Pancreas (tissue), 10 donors: Measurements from ENCODE around the gene BAHCC1. TPM values are rescaled to one million over a fixed set of nuclear protein-coding genes. Genes with fewer than 3 reads are reported as not detected.

Experiments used
- ATAC-seq, 4 donors: fragments of 200-7000 bp; cut with Tn5 transposase; one replicate each; pipeline versions ENCODE4 v1.8.0 to v1.9.1; 2020; ENCODE audit warnings: mild to moderate bottlenecking in 4 of 4, moderate library complexity in 4 of 4
- DNase-seq, 6 donors: peaks; one replicate each; pipeline ENCODE4 v3.0.0-alpha.2; 2020
- FAIRE-seq: peaks from 2 replicates; lab custom pipeline; 2012; peaks lifted over from hg19 to GRCh38; lab: Jason Lieb, UNC
- H3K27ac ChIP-seq, 4 donors: fragments of 200-600 bp; sonication (generic); 1 replicate in 3 of 4; 2 replicates in 1 of 4; pipeline versions ENCODE4 v1.5.0 to v1.8.0; 2020
- H3K27me3 ChIP-seq, 4 donors: fragments of 200-600 bp; one replicate each; pipeline ENCODE4 v1.8.0; 2021
- H3K36me3 ChIP-seq, 3 donors: fragments of 200-600 bp; sonication (generic) in 1 of 3; one replicate each; pipeline versions ENCODE4 v1.5.0 to v1.8.0; 2020 to 2021
- H3K4me1 ChIP-seq, 3 donors: fragments of 200-600 bp; one replicate each; pipeline ENCODE4 v1.8.0; 2021
- H3K4me3 ChIP-seq, 4 donors: fragments of 200-600 bp; sonication (generic) in 2 of 4; one replicate each; pipeline versions ENCODE4 v1.5.0 to v1.8.0; 2020 to 2021
- H3K9me3 ChIP-seq, 4 donors: fragments of 200-600 bp; one replicate each; pipeline ENCODE4 v1.8.0; 2021
- WGBS, 2 donors: extraction: QIAGEN DNeasy Blood & Tissue Kit; methylation state at CpG; one replicate each; pipeline ENCODE4 v1.1.7; 2013; 5-methylcytosine and 5-hydroxymethylcytosine counted together
- intact Hi-C, 3 donors: fragments of 100-400 bp; cut with DNase I; formaldehyde crosslinking; loops; one replicate each; pipeline versions ENCODE4 v1.11.1 to v1.14.2; 2022
- polyA plus RNA-seq, 2 donors: library from polyadenylated mRNA; stranded (reverse); fragments of 200-250 nt; gene quantifications; one replicate each; pipeline ENCODE4 v1.2.3, GENCODE V29; 2013
- total RNA-seq, 6 donors: library from RNA; stranded (reverse); fragmentation: NEBNext Ultra II Directional in 4 of 6; extraction: Animal tissue kit (Norgen Biotek cat#: 25700) in 4 of 6; gene quantifications; one replicate each; pipeline versions ENCODE4 v1.2.1 to v1.2.4, GENCODE V29; 2021 to 2023
- TF ChIP-seq, protein P1 (sequence below), 4 donors: fragments of 200-600 bp; sonication (generic) in 3 of 4; IDR thresholded peaks; one replicate each; pipeline versions ENCODE4 v1.5.0 to v1.8.0; 2021; ENCODE audit warnings: antibody characterized with exemption in 4 of 4
- donor health status: healthy with polysubstance abuse.
- donor health status: DM: no; HTN: no; CAD: no; lungs with moderate emphysema.
- donor health status: DM: no; HTN: no; CAD: no.
- donor health status: control.
- donor health status: control.
- donor health status: Bipolar disorder and iron deficiency.
- donor health status: DM: yes; HTN: yes; CAD: no.
- donor health status: DM: no; HTN: no; CAD: no.
- donor health status: DM: no; HTN: no; CAD: no.
- donor health status: DM: yes; HTN: yes; CAD: no.

Gene BAHCC1
- total and polyA plus RNA-seq, 8 donors, result 8.0 to 24.1 (median 10.5) TPM

DNA sequence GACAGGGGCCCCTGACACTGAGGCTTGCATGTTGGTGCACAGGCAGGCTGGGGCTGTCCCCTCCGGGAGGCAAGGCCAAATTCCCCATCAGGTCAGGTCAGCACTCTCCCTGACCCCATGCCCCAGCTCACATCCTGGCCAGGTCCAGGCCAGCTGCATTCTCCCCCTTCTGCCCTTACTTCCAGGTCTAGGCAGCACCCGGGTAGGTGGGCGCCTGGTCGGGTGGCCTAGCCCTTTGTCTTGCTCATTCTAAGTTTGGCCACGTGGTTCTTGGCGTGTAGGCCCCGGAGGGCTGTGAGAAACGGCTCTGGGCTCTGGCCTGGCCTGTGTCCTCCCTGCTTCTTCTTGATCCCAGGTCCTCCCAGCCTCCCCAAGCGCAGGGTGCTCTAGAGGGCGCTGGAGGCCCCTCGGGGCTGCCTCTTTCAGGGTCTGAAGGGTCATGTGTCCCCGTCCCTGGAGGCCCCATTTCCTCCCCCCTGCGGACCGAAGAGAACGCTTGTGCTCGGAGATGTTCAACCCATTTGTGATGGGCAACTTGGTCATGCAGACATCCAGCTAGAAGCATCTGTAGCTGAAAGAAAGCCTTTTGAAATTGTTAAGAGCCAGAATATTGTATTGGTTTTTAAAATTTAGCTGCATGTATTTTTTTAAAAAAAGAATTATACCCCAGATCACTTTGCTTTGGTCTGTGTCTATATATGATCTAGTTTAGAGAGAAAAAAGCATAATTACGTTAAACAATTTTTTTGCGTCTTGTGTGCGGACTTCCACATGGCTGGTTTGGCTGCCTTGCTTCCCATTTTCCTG, 6.7 kb downstream of the BAHCC1 start:
- 71% methylated on average over 19 of the region's 19 CpGs for whole genome bisulfite sequencing, 2 donors
- peaks cover 0 to 8% (median 0%) of the 10 kb centered on the region in 3 donors for H3K4me1 ChIP-seq

DNA sequence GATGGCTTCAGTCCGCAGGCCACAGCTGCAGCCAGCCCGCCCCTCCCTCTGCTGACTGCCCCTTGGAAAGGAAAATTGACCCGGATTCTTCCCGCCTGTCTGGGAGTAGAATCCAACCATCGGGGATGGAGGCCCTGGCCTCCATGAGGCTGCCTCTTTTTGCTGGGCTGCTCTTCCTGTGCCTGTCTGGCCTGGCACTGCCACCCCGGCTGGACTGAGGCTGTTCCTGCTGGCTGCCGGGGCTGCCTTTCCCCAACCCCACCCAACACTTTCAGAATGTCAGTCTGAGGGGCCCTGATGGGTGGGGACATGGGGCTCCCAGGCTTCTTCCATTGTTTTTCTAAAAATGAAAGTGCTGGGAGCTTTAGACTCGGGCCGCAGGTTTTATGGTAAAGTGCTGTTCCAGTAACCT, 7.3 kb downstream of the BAHCC1 start:
- TF ChIP-seq, protein P1, sequence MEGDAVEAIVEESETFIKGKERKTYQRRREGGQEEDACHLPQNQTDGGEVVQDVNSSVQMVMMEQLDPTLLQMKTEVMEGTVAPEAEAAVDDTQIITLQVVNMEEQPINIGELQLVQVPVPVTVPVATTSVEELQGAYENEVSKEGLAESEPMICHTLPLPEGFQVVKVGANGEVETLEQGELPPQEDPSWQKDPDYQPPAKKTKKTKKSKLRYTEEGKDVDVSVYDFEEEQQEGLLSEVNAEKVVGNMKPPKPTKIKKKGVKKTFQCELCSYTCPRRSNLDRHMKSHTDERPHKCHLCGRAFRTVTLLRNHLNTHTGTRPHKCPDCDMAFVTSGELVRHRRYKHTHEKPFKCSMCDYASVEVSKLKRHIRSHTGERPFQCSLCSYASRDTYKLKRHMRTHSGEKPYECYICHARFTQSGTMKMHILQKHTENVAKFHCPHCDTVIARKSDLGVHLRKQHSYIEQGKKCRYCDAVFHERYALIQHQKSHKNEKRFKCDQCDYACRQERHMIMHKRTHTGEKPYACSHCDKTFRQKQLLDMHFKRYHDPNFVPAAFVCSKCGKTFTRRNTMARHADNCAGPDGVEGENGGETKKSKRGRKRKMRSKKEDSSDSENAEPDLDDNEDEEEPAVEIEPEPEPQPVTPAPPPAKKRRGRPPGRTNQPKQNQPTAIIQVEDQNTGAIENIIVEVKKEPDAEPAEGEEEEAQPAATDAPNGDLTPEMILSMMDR (IDR thresholded peaks at IDR 0.05), result no peak
- Histone ChIP-seq H3K36me3 (no peaks in the 10 kb centered on the region), H3K27me3 (no peaks in the 10 kb centered on the region), H3K4me3 (no peak overlapping the region), H3K4me1 (peaks cover 0 to 8% (median 0%) of the 10 kb centered on the region in 3 donors), H3K9me3 (no peaks in the 10 kb centered on the region), H3K27ac (peak overlapping the region in 1 of 4 donors; percentile 17)
- DNase-seq (no peak), ATAC-seq (no peak), FAIRE-seq (no peak)
- 86 to 89% methylated on average over 9 of the region's 9 CpGs for WGBS, 2 donors
- intact Hi-C loops, result loop anchor here in 2 of 3 donors (10.0 kb wide), 2 partner anchors 72 to 82 kb away; no protein-coding TSS in a partner anchor

More for the DNA sequence above, 6.7 kb downstream of the BAHCC1 start:
- ATAC-seq, result no peak
- no peak overlapping the region for H3K4me3 ChIP-seq
- intact Hi-C loops, result loop anchor here in 2 of 3 donors (10.0 kb wide), 2 partner anchors 73 to 83 kb away; no protein-coding TSS in a partner anchor
- no peak for FAIRE-seq
- H3K27ac ChIP-seq, result peak overlapping the region in 1 of 4 donors; percentile 15
- H3K36me3 ChIP-seq, result no peaks in the 10 kb centered on the region
- no peaks in the 10 kb centered on the region for H3K9me3 ChIP-seq
- no peaks in the 10 kb centered on the region for H3K27me3 ChIP-seq
- DNase-seq, result peak in 1 of 6 donors; percentile 72
- TF ChIP-seq, protein P1 (IDR thresholded peaks at IDR 0.05), result no peak

DNA sequence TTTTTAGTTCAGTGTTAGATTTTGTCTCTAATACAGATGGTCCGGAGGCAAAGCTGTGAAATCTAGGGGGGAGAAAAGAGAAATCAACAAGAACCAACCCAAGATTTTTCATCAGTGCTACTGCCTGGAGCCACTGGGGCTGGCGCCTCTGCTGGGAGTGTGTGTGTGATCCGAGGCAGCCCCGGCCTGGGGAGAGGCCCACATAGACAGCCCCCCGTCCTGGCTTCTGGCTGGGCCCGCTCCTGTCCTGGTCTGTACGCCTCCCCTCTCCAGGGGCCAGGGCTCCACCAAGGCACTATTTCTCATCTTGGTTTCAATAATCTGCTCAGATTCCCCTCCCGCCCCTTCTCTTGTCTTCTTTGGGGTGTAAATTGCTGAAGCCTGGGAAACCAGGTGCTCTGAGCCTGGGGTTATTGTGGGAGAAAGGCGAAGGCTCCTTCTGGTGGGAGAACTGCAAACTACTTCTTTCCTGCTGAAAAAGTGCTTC, 7.8 kb downstream of the BAHCC1 start:
- H3K4me1 ChIP-seq, result peaks cover 0 to 8% (median 0%) of the 10 kb centered on the region in 3 donors
- peak overlapping the region in 1 of 4 donors; percentile 17 for H3K27ac ChIP-seq

DNA sequence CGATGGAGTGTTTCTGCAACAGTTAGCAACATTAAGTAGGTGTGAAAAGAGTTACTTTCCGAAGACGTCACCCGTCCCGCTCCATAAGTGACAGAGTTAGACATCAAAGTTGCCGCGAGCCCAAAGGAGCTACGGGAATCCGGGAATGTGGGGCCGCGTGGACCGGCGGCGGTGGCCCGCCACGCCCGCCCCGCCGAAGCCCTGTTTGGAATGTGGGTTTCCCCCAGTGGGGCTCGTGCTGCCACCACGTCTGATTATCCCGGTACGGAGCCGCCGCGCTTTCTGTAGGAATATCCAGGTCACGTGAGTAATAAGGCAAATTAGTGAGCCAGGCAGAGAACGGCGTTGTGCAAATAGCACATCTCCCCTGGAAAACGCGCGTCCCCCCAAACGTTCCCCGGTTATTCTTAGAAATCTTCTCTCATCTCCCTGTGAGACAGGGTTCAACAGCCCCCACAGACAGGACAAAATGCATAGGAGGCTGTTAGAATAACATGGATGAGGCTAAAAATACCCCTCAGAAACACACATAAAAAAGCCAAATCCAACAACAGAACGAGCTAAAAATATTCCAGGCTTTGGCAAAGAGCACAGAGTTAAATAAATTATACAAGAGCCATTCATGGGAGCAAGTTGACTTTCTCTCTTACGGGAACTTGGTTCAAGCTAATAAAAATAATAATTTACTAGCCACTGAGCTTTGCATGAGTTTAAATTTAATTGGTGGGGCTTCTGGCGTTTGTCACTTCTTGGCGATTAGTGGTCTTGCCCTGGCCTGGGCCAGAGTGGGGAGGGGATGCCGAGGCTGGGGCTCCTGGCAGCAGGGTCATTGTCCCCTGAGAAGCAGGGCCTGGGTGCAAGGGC, 8.6 kb downstream of the BAHCC1 start:
- TF ChIP-seq, protein P1 (IDR thresholded peaks at IDR 0.05), result no peak
- no peak for FAIRE-seq
- Histone ChIP-seq H3K27ac (peak overlapping the region in 1 of 4 donors; percentile 37), H3K4me3 (no peak overlapping the region), H3K27me3 (no peaks in the 10 kb centered on the region), H3K4me1 (peaks cover 0 to 4% (median 0%) of the 10 kb centered on the region in 3 donors), H3K36me3 (no peaks in the 10 kb centered on the region), H3K9me3 (no peaks in the 10 kb centered on the region)
- intact Hi-C loops, result loop anchor here in 2 of 3 donors (10.0 kb wide), 2 partner anchors 71 to 81 kb away; no protein-coding TSS in a partner anchor
- no peak for DNase-seq
- WGBS, 2 donors, result 81 to 84% methylated on average over 39 of the region's 39 CpGs
- ATAC-seq, result no peak

More for the DNA sequence above, 7.8 kb downstream of the BAHCC1 start:
- WGBS, 2 donors, result 92 to 94% methylated on average over 9 of the region's 9 CpGs
- FAIRE-seq (no peak), ATAC-seq (no peak), DNase-seq (no peak)
- no peaks in the 10 kb centered on the region for H3K27me3 ChIP-seq
- no peaks in the 10 kb centered on the region for H3K36me3 ChIP-seq
- intact Hi-C loops, result loop anchor here in 2 of 3 donors (10.0 kb wide), 2 partner anchors 72 to 82 kb away; no protein-coding TSS in a partner anchor
- TF ChIP-seq, protein P1 (IDR thresholded peaks at IDR 0.05), result no peak
- H3K4me3 ChIP-seq, result no peak overlapping the region
- H3K9me3 ChIP-seq, result no peaks in the 10 kb centered on the region
